ENCODE data around the gene EIF4E2. TPM values are rescaled to one million over a fixed set of nuclear protein-coding genes. Genes with fewer than 3 reads are reported as not detected.

Gene EIF4E2
- total and polyA plus RNA-seq, 4 donors: 43.7 to 77.7 (median 65.9) TPM

DNA sequence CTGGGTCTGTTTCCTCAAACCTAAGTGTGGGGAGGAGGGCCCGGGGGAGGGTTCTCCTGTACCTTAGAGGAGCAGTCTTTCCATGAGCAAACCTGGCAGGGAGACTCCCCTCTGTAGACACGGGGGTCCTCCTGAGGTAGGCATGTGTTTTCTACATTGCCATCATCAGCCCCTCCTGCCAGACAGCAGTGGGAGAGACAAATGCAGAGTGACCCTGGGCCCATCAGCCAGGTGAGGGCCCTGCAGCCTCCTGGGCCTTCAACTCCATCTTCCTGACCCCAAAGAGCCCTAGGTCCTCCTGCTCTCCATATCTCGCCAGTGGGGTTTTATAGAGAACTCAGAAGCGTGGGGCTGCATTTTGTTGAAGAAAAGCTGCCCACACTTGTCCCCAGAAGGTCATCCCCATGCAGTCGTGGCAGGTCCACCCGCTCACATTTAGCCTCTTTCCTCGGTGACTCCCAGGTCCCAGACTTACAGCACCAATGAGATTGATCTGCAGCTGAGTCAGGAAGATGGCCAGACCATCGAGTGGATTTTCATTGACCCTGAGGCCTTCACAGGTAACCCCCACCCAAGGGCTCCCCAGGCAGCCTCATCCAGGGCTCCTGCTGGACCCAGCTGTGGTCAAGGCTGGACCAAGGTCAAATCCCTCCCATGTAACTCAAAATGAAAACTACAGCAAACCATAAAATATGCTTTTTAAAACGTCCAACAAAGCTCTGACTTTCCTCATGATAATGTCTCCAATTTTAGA lies 8.4 kb upstream of the EIF4E2 start:
- H3K36me3 ChIP-seq (ENCODE audit: control insufficient read depth in 4 of 4, insufficient read depth in 4 of 4, low read length in 4 of 4): peaks cover 0 to 6% (median 6%) of the 10 kb centered on the region in 4 donors
- DNase-seq (no peak), ATAC-seq (ENCODE audit: insufficient read depth, low FRiP score) (no peak)
- H3K9ac ChIP-seq (ENCODE audit: insufficient read depth in 1 of 2, low read length in 2 of 2): no peak overlapping the region
- TF ChIP-seq CTCF (IDR thresholded peaks at IDR 0.05; ENCODE audit: control extremely low read depth, extremely low read depth): no peak
- peaks cover 0 to 6% (median 0%) of the 10 kb centered on the region in 5 donors for H3K4me1 ChIP-seq (ENCODE audit: control insufficient read depth in 5 of 5, insufficient read depth in 5 of 5, low read length in 5 of 5)
- H3K27ac ChIP-seq (ENCODE audit: low read depth in 1 of 2, low read length in 1 of 2): no peak overlapping the region
- H3K27me3 ChIP-seq (ENCODE audit: control insufficient read depth in 3 of 3, insufficient read depth in 3 of 3, low read length in 2 of 3): peaks cover 0 to 4% (median 0%) of the 10 kb centered on the region in 3 donors
- H3K9me3 ChIP-seq (ENCODE audit: control insufficient read depth in 4 of 4, insufficient read depth in 3 of 4, low read length in 3 of 4): peaks cover 0 to 6% (median 0%) of the 10 kb centered on the region in 4 donors
- no peak overlapping the region for H3K4me3 ChIP-seq
- WGBS, 2 donors: 67 to 74% methylated on average over 9 of the region's 9 CpGs

GRCh38 chr2:232542715-232543467 lies 7.6 kb upstream of the EIF4E2 start:
- peaks cover 0 to 14% (median 9%) of the 10 kb centered on the region in 4 donors for H3K36me3 ChIP-seq (ENCODE audit: control insufficient read depth in 4 of 4, insufficient read depth in 4 of 4, low read length in 4 of 4)
- WGBS, 2 donors: 80 to 89% methylated on average over 20 of the region's 20 CpGs
- H3K27ac ChIP-seq (ENCODE audit: low read depth in 1 of 2, low read length in 1 of 2): no peak overlapping the region
- no peak overlapping the region for H3K4me3 ChIP-seq
- peaks cover 0 to 6% (median 0%) of the 10 kb centered on the region in 4 donors for H3K9me3 ChIP-seq (ENCODE audit: control insufficient read depth in 4 of 4, insufficient read depth in 3 of 4, low read length in 3 of 4)
- ATAC-seq (ENCODE audit: insufficient read depth, low FRiP score) (no peak), DNase-seq (no peak)
- no peak for TF ChIP-seq CTCF (IDR thresholded peaks at IDR 0.05; ENCODE audit: control extremely low read depth, extremely low read depth)
- H3K4me1 ChIP-seq (ENCODE audit: control insufficient read depth in 5 of 5, insufficient read depth in 5 of 5, low read length in 5 of 5): peaks cover 0 to 6% (median 0%) of the 10 kb centered on the region in 5 donors
- H3K27me3 ChIP-seq (ENCODE audit: control insufficient read depth in 3 of 3, insufficient read depth in 3 of 3, low read length in 2 of 3): peaks cover 0 to 4% (median 0%) of the 10 kb centered on the region in 3 donors
- H3K9ac ChIP-seq (ENCODE audit: insufficient read depth in 1 of 2, low read length in 2 of 2): no peak overlapping the region

- 92 to 98% methylated on average over 13 to 14 of the region's 14 CpGs for WGBS, 2 donors
- H3K36me3 ChIP-seq (ENCODE audit: control insufficient read depth in 4 of 4, insufficient read depth in 4 of 4, low read length in 4 of 4): peaks cover 0 to 18% (median 10%) of the 10 kb centered on the region in 4 donors
These were observed 7.0 kb upstream of the EIF4E2 start for GRCh38 chr2:232543491-232543890.

More at GRCh38 chr2:232543491-232543890, 7.0 kb upstream of the EIF4E2 start:
- DNase-seq: no peak
- no peak overlapping the region for H3K9ac ChIP-seq (ENCODE audit: insufficient read depth in 1 of 2, low read length in 2 of 2)
- peaks cover 0 to 6% (median under 1%) of the 10 kb centered on the region in 4 donors for H3K9me3 ChIP-seq (ENCODE audit: control insufficient read depth in 4 of 4, insufficient read depth in 3 of 4, low read length in 3 of 4)
- H3K27ac ChIP-seq (ENCODE audit: low read depth in 1 of 2, low read length in 1 of 2): no peak overlapping the region
- ATAC-seq (ENCODE audit: insufficient read depth, low FRiP score): no peak
- H3K4me1 ChIP-seq (ENCODE audit: control insufficient read depth in 5 of 5, insufficient read depth in 5 of 5, low read length in 5 of 5): peaks cover 0 to 6% (median 0%) of the 10 kb centered on the region in 5 donors
- peaks cover 0 to 4% (median 0%) of the 10 kb centered on the region in 3 donors for H3K27me3 ChIP-seq (ENCODE audit: control insufficient read depth in 3 of 3, insufficient read depth in 3 of 3, low read length in 2 of 3)
- TF ChIP-seq CTCF (IDR thresholded peaks at IDR 0.05; ENCODE audit: control extremely low read depth, extremely low read depth): no peak
- H3K4me3 ChIP-seq: no peak overlapping the region
